ENCODE measurements around the gene ASB17.

- no peak for TF ChIP-seq ZNF274 (IDR thresholded peaks at IDR 0.05; ENCODE audit: low read depth, low read length)
- no peak for TF ChIP-seq YY1 (IDR thresholded peaks at IDR 0.05; ENCODE audit: insufficient read depth, insufficient read length)
Observed at GRCh38 chr1:75922698-75923097, 9.5 kb downstream of the ASB17 start.
